ENCODE data around the gene AIFM1. TPM values are rescaled to one million over a fixed set of nuclear protein-coding genes. Genes with fewer than 3 reads are reported as not detected.
A peak's percentile ranks its signal among the peaks of the same experiment; 100 is the strongest.

Gene AIFM1
- total RNA-seq, 1 donor from 2014 or later = 29.1 TPM

GRCh38 chrX:130081421-130082045, 84.1 kb downstream of the AIFM1 start:
- H3K27ac Mint-ChIP-seq (ENCODE audit: unreplicated experiment) = no peak overlapping the region
- TF ChIP-seq CTCF (IDR thresholded peaks at IDR 0.05; ENCODE audit: partially characterized antibody, unreplicated experiment) = no peak
- peaks cover 3% of the 10 kb centered on the region for H3K4me1 Mint-ChIP-seq (ENCODE audit: low read depth, unreplicated experiment)
- DNase-seq = no peak
- peak overlapping the region; percentile 71 for H3K4me3 Mint-ChIP-seq (ENCODE audit: unreplicated experiment)
- H3K27me3 Mint-ChIP-seq (ENCODE audit: unreplicated experiment) = peaks cover 2% of the 10 kb centered on the region
- no peaks in the 10 kb centered on the region for H3K36me3 Mint-ChIP-seq (ENCODE audit: unreplicated experiment)
- peaks cover 1% of the 10 kb centered on the region for H3K9me3 Mint-ChIP-seq (ENCODE audit: unreplicated experiment)

GRCh38 chrX:130080791-130081367, 84.8 kb downstream of the AIFM1 start:
- H3K27me3 Mint-ChIP-seq (ENCODE audit: unreplicated experiment) = peaks cover 2% of the 10 kb centered on the region
- H3K4me3 Mint-ChIP-seq (ENCODE audit: unreplicated experiment) = no peak overlapping the region
- H3K36me3 Mint-ChIP-seq (ENCODE audit: unreplicated experiment) = no peaks in the 10 kb centered on the region
- H3K27ac Mint-ChIP-seq (ENCODE audit: unreplicated experiment) = no peak overlapping the region
- TF ChIP-seq CTCF (IDR thresholded peaks at IDR 0.05; ENCODE audit: partially characterized antibody, unreplicated experiment) = no peak
- peaks cover 3% of the 10 kb centered on the region for H3K4me1 Mint-ChIP-seq (ENCODE audit: low read depth, unreplicated experiment)
- no peak for DNase-seq
- peaks cover 1% of the 10 kb centered on the region for H3K9me3 Mint-ChIP-seq (ENCODE audit: unreplicated experiment)

GRCh38 chrX:130079824-130080406, 85.7 kb downstream of the AIFM1 start:
- no peaks in the 10 kb centered on the region for H3K36me3 Mint-ChIP-seq (ENCODE audit: unreplicated experiment)
- H3K9me3 Mint-ChIP-seq (ENCODE audit: unreplicated experiment) = peaks cover 1% of the 10 kb centered on the region
- no peak overlapping the region for H3K4me3 Mint-ChIP-seq (ENCODE audit: unreplicated experiment)
- peaks cover 2% of the 10 kb centered on the region for H3K27me3 Mint-ChIP-seq (ENCODE audit: unreplicated experiment)
- H3K4me1 Mint-ChIP-seq (ENCODE audit: low read depth, unreplicated experiment) = peaks cover 3% of the 10 kb centered on the region
- H3K27ac Mint-ChIP-seq (ENCODE audit: unreplicated experiment) = no peak overlapping the region
- TF ChIP-seq CTCF (IDR thresholded peaks at IDR 0.05; ENCODE audit: partially characterized antibody, unreplicated experiment) = peak; percentile 75
- DNase-seq = peak; percentile 64

Other genes starting within 250 kb of the AIFM1 start
- 14.7 TPM for gene BCORL1, start 183.2 kb downstream of the AIFM1 start, total RNA-seq (ENCODE audit: unreplicated experiment)
- 0.10 TPM for gene ELF4, start 55.3 kb downstream of the AIFM1 start, total RNA-seq (ENCODE audit: unreplicated experiment)
- gene RAB33A, start 6.1 kb upstream of the AIFM1 start, total RNA-seq (ENCODE audit: unreplicated experiment) = 13.3 TPM
- 13.0 TPM for gene ZNF280C, start 103.1 kb upstream of the AIFM1 start, total RNA-seq (ENCODE audit: unreplicated experiment)
- 28.4 TPM for gene SLC25A14, start 174.1 kb upstream of the AIFM1 start, total RNA-seq (ENCODE audit: unreplicated experiment)
- not detected for gene GPR119, start 219.8 kb upstream of the AIFM1 start, total RNA-seq (ENCODE audit: unreplicated experiment)
- gene RBMX2, start 236.1 kb upstream of the AIFM1 start, total RNA-seq (ENCODE audit: unreplicated experiment) = 24.3 TPM

Data from glutamatergic neuron (in vitro differentiated cells).